SU-DHL-6 (cell line): ENCODE measurements around the gene ANTXR1.

Experiments used
- H2AFZ ChIP-seq: fragments of 200-600 bp; sonication (generic); 2 replicates; pipeline ENCODE4 v1.6.1; 2014; ENCODE audit warnings: low read depth, mild to moderate bottlenecking, moderate library complexity, mixed read lengths, antibody characterized with exemption, low read length; ENCODE audit not compliant: severe bottlenecking
- H3F3A ChIP-seq: fragments of 200-600 bp; shearing (Covaris generic); 2 replicates; pipeline ENCODE4 v1.6.0; 2016; ENCODE audit warnings: antibody characterized with exemption, mild to moderate bottlenecking; ENCODE audit not compliant: insufficient read depth
- H3K27ac ChIP-seq: fragments of 200-600 bp; sonication (generic); 2 replicates; pipeline ENCODE4 v1.5.1; 2016; ENCODE audit warnings: low read depth, mild to moderate bottlenecking, low read length, moderate library complexity, mixed read lengths
- H3K27me3 ChIP-seq: fragments of 200-600 bp; sonication (generic), shearing (Covaris generic); 2 replicates; pipeline ENCODE4 v1.6.0; 2014; ENCODE audit warnings: mild to moderate bottlenecking, low read length
- H3K36me3 ChIP-seq: fragments of 200-600 bp; sonication (generic); 2 replicates; pipeline ENCODE4 v1.6.1; 2014; ENCODE audit warnings: mild to moderate bottlenecking, low read length, mixed read lengths
- H3K4me2 ChIP-seq: fragments of 300-600, 200-600 bp; shearing (Covaris generic), sonication (generic); 2 replicates; pipeline ENCODE4 v1.6.0; 2014; ENCODE audit warnings: low read length, low read depth, mild to moderate bottlenecking; ENCODE audit not compliant: poor library complexity, severe bottlenecking
- H3K4me3 ChIP-seq: fragments of 200-600 bp; sonication (generic); 2 replicates; pipeline ENCODE4 v1.5.1; 2014; ENCODE audit warnings: antibody characterized with exemption, low read length, mild to moderate bottlenecking, mixed read lengths; ENCODE audit not compliant: insufficient read depth, poor library complexity, severe bottlenecking
- H3K79me2 ChIP-seq: fragments of 200-600 bp; sonication (generic); 2 replicates; pipeline ENCODE4 v1.6.1; 2014; ENCODE audit warnings: mild to moderate bottlenecking, low read length, moderate library complexity; ENCODE audit not compliant: insufficient read depth
- H3K9ac ChIP-seq: fragments of 200-600 bp; sonication (generic); 2 replicates; pipeline ENCODE4 v1.7.0; 2014; ENCODE audit warnings: mild to moderate bottlenecking, low read length
- H3K9me2 ChIP-seq: fragments of 200-600 bp; sonication (generic); replicated peaks from 2 replicates; pipeline ENCODE4 v1.6.1; 2014; ENCODE audit warnings: low read length; ENCODE audit not compliant: insufficient read depth
- H3K9me3 ChIP-seq: fragments of 200-600 bp; sonication (generic); 2 replicates; pipeline ENCODE4 v1.6.1; 2014; ENCODE audit warnings: low read length, mixed read lengths; ENCODE audit not compliant: insufficient read depth
- H4K20me1 ChIP-seq: fragments of 200-600 bp; sonication (generic); 2 replicates; pipeline ENCODE4 v1.6.1; 2014; ENCODE audit warnings: low read depth, mild to moderate bottlenecking, antibody characterized with exemption, low read length, moderate library complexity, mixed read lengths
- CTCF ChIP-seq: fragments of 200-600 bp; sonication (generic); IDR thresholded peaks from one replicate; pipeline ENCODE4 v1.5.1; 2017; ENCODE audit warnings: antibody characterized with exemption, mild to moderate bottlenecking, low read length, moderate library complexity; ENCODE audit not compliant: insufficient read depth, poor library complexity, severe bottlenecking
- EZH2phosphoT487 ChIP-seq: fragments of 200-600 bp; sonication (generic), shearing (Covaris generic); conservative IDR thresholded peaks from 2 replicates; pipeline ENCODE4 v1.6.1; 2018; ENCODE audit warnings: mild to moderate bottlenecking, antibody characterized with exemption, low read length, moderate library complexity, mixed read lengths

Gene ANTXR1

DNA sequence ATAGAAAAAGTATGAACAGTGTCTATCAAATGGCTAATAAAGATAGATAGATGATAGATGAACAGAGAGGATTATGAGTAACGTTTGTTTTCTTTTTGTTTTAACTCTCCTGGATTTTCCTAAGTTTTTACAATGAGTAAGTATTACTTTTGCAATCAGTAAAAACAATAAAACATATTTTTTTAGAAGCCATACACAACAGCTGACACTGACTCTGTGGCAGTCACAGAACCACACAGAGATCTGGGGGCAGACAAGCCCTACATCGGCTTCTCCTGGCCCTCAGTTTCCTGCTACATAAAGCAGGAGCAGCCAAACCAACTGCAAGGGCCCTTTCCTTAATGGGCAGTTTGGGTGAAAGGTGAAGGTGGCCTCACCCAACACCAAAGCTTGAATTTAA is 63.6 kb downstream of the ANTXR1 start:
- H3K9me3 ChIP-seq = no peaks in the 10 kb centered on the region
- no peak overlapping the region for H2AFZ ChIP-seq
- TF ChIP-seq CTCF (no peak), EZH2phosphoT487 (no peak)
- H3K36me3 ChIP-seq = no peaks in the 10 kb centered on the region
- no peaks in the 10 kb centered on the region for H4K20me1 ChIP-seq
- no peaks in the 10 kb centered on the region for H3K27me3 ChIP-seq
- no peak overlapping the region for H3K9ac ChIP-seq
- no peak overlapping the region for H3K27ac ChIP-seq
- H3K4me2 ChIP-seq = no peak overlapping the region
- no peak overlapping the region for H3K4me3 ChIP-seq
- no peaks in the 10 kb centered on the region for H3K79me2 ChIP-seq
- H3F3A ChIP-seq = no peaks in the 10 kb centered on the region
- H3K9me2 ChIP-seq = no peaks in the 10 kb centered on the region

- no peaks in the 10 kb centered on the region for H3K36me3 ChIP-seq
- no peak for TF ChIP-seq EZH2phosphoT487
- TF ChIP-seq CTCF = no peak
- no peaks in the 10 kb centered on the region for H3K79me2 ChIP-seq
- no peak overlapping the region for H2AFZ ChIP-seq
- no peak overlapping the region for H3K4me3 ChIP-seq
- H3K9ac ChIP-seq = no peak overlapping the region
- H3F3A ChIP-seq = no peaks in the 10 kb centered on the region
- no peaks in the 10 kb centered on the region for H4K20me1 ChIP-seq
- no peak overlapping the region for H3K27ac ChIP-seq
- no peaks in the 10 kb centered on the region for H3K9me3 ChIP-seq
- H3K4me2 ChIP-seq = no peak overlapping the region
- H3K9me2 ChIP-seq = no peaks in the 10 kb centered on the region
- H3K27me3 ChIP-seq = no peaks in the 10 kb centered on the region
These were observed 64.4 kb downstream of the ANTXR1 start for GRCh38 chr2:69077252-69077950.

DNA sequence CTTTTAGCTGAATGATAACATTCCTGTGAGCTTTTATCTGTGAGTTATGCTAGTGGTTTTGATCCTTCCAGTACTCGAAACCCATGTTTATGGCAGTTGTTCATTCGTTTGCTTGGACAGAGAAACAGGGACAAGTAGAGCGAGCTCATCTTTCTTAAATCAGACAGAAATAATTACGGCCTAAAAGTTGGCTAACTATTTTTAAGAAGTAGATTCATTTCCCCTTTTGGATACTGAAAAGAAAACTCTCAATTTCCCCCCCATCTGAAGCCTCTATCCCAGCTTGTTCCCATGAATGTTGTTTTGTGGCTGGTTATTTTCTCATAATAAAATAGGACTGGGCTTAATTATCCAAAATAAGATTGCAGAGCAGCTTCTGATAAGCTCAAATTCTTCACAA is 67.1 kb downstream of the ANTXR1 start:
- no peaks in the 10 kb centered on the region for H3K9me3 ChIP-seq
- H3K9ac ChIP-seq = no peak overlapping the region
- no peak overlapping the region for H2AFZ ChIP-seq
- no peaks in the 10 kb centered on the region for H3K79me2 ChIP-seq
- no peak overlapping the region for H3K4me2 ChIP-seq
- no peak for TF ChIP-seq EZH2phosphoT487
- no peak for TF ChIP-seq CTCF
- H3K27ac ChIP-seq = no peak overlapping the region
- H3K27me3 ChIP-seq = no peaks in the 10 kb centered on the region
- H3F3A ChIP-seq = no peaks in the 10 kb centered on the region
- no peaks in the 10 kb centered on the region for H3K36me3 ChIP-seq
- no peaks in the 10 kb centered on the region for H4K20me1 ChIP-seq
- no peaks in the 10 kb centered on the region for H3K9me2 ChIP-seq
- no peak overlapping the region for H3K4me3 ChIP-seq
